ENCODE results near the gene ZNF641. TPM values are rescaled to one million over a fixed set of nuclear protein-coding genes. Genes with fewer than 3 reads are reported as not detected.
A peak's percentile ranks its signal among the peaks of the same experiment; 100 is the strongest.
"Not testable (repeated sequence)": the region's sequence is repeated elsewhere in the genome, so short reads cannot be mapped to it uniquely, and the experiment has no call there.

The ZNF641 gene
- total RNA-seq, 1 donor from 2014 or later = 7.1 TPM

- no peak overlapping the region for H3K4me3 Mint-ChIP-seq
- no peak overlapping the region for H3K27ac Mint-ChIP-seq
- intact Hi-C loops (cut with micrococcal nuclease) = no loop called here
- peaks cover 11% of the 10 kb centered on the region for H3K27me3 Mint-ChIP-seq (ENCODE audit: insufficient read depth)
- no peaks in the 10 kb centered on the region for H3K9me3 Mint-ChIP-seq
- no peaks in the 10 kb centered on the region for H3K4me1 Mint-ChIP-seq (ENCODE audit: low read depth)
- DNase-seq (ENCODE audit: low spot score) = no peak
- no peaks in the 10 kb centered on the region for H3K36me3 Mint-ChIP-seq (ENCODE audit: low read depth)
Observed at GRCh38 chr12:48356041-48356768, 5.5 kb upstream of the ZNF641 start.

GRCh38 chr12:48352157-48352760 is 1.5 kb upstream of the ZNF641 start:
- intact Hi-C loops (cut with micrococcal nuclease) = loop anchor here (5.0 kb wide), 1 partner anchor 245 kb away; the partner anchor contains the start of gene SENP1

GRCh38 chr12:48351022-48351708 is 446 bp upstream of the ZNF641 start:
- Mint-ChIP-seq H3K36me3 (ENCODE audit: low read depth) (peaks cover 21% of the 10 kb centered on the region), H3K4me3 (peak overlapping the region; percentile 82), H3K27ac (peak overlapping the region; percentile 81), H3K9me3 (no peaks in the 10 kb centered on the region), H3K27me3 (ENCODE audit: insufficient read depth) (peaks cover 13% of the 10 kb centered on the region), H3K4me1 (ENCODE audit: low read depth) (peaks cover 24% of the 10 kb centered on the region)
- DNase-seq (ENCODE audit: low spot score) = no peak
- intact Hi-C loops (cut with micrococcal nuclease) = loop anchor here (5.0 kb wide), 1 partner anchor 244 kb away; the partner anchor contains the start of gene SENP1

More at GRCh38 chr12:48352157-48352760, 1.5 kb upstream of the ZNF641 start:
- DNase-seq (ENCODE audit: low spot score) = no peak
- Mint-ChIP-seq H3K36me3 (ENCODE audit: low read depth) (peaks cover 10% of the 10 kb centered on the region), H3K4me3 (peak overlapping the region; percentile 27), H3K27ac (peak overlapping the region; percentile 53), H3K9me3 (no peaks in the 10 kb centered on the region), H3K27me3 (ENCODE audit: insufficient read depth) (peaks cover 13% of the 10 kb centered on the region), H3K4me1 (ENCODE audit: low read depth) (peaks cover 20% of the 10 kb centered on the region)

- DNase-seq (ENCODE audit: low spot score) = no peak
- H3K4me3 Mint-ChIP-seq = peak overlapping the region; percentile 94
- H3K27ac Mint-ChIP-seq = no peak overlapping the region
- peaks cover 32% of the 10 kb centered on the region for H3K36me3 Mint-ChIP-seq (ENCODE audit: low read depth)
- intact Hi-C loops (cut with micrococcal nuclease) = no loop called here
- H3K4me1 Mint-ChIP-seq (ENCODE audit: low read depth) = peaks cover 31% of the 10 kb centered on the region
- H3K9me3 Mint-ChIP-seq = no peaks in the 10 kb centered on the region
- H3K27me3 Mint-ChIP-seq (ENCODE audit: insufficient read depth) = peaks cover 13% of the 10 kb centered on the region
Observed at GRCh38 chr12:48349471-48349870, 1.2 kb downstream of the ZNF641 start.

- intact Hi-C loops (cut with micrococcal nuclease) = no loop called here
- DNase-seq (ENCODE audit: low spot score) = no peak
Observed at GRCh38 chr12:48342980-48343379, 7.7 kb downstream of the ZNF641 start.

GRCh38 chr12:48340943-48341342 is 9.8 kb downstream of the ZNF641 start:
- H3K27me3 Mint-ChIP-seq (ENCODE audit: insufficient read depth) = peaks cover 2% of the 10 kb centered on the region
- peaks cover 16% of the 10 kb centered on the region for H3K4me1 Mint-ChIP-seq (ENCODE audit: low read depth)
- H3K36me3 Mint-ChIP-seq (ENCODE audit: low read depth) = peaks cover 40% of the 10 kb centered on the region
- intact Hi-C loops (cut with micrococcal nuclease) = no loop called here
- H3K27ac Mint-ChIP-seq = no peak overlapping the region
- no peak for DNase-seq (ENCODE audit: low spot score)
- H3K4me3 Mint-ChIP-seq = no peak overlapping the region
- H3K9me3 Mint-ChIP-seq = no peaks in the 10 kb centered on the region

More at GRCh38 chr12:48342980-48343379, 7.7 kb downstream of the ZNF641 start:
- H3K4me3 Mint-ChIP-seq = no peak overlapping the region
- peaks cover 54% of the 10 kb centered on the region for H3K36me3 Mint-ChIP-seq (ENCODE audit: low read depth)
- H3K9me3 Mint-ChIP-seq = no peaks in the 10 kb centered on the region
- peaks cover 20% of the 10 kb centered on the region for H3K4me1 Mint-ChIP-seq (ENCODE audit: low read depth)
- no peaks in the 10 kb centered on the region for H3K27me3 Mint-ChIP-seq (ENCODE audit: insufficient read depth)
- H3K27ac Mint-ChIP-seq = no peak overlapping the region

- Mint-ChIP-seq H3K36me3 (ENCODE audit: low read depth) (peaks cover 29% of the 10 kb centered on the region), H3K4me1 (ENCODE audit: low read depth) (peaks cover 9% of the 10 kb centered on the region), H3K27me3 (ENCODE audit: insufficient read depth) (peaks cover 2% of the 10 kb centered on the region), H3K27ac (no peak overlapping the region), H3K9me3 (no peaks in the 10 kb centered on the region), H3K4me3 (no peak overlapping the region)
- no peak for DNase-seq (ENCODE audit: low spot score)
- intact Hi-C loops (cut with micrococcal nuclease) = no loop called here
Observed at GRCh38 chr12:48339442-48340117, 11.1 kb downstream of the ZNF641 start.

- H3K9me3 Mint-ChIP-seq = no peaks in the 10 kb centered on the region
- no peak overlapping the region for H3K27ac Mint-ChIP-seq
- no peak overlapping the region for H3K4me3 Mint-ChIP-seq
- H3K27me3 Mint-ChIP-seq (ENCODE audit: insufficient read depth) = peaks cover 2% of the 10 kb centered on the region
- H3K36me3 Mint-ChIP-seq (ENCODE audit: low read depth) = peaks cover 15% of the 10 kb centered on the region
- intact Hi-C loops (cut with micrococcal nuclease) = no loop called here
- no peak for DNase-seq (ENCODE audit: low spot score)
- peaks cover 2% of the 10 kb centered on the region for H3K4me1 Mint-ChIP-seq (ENCODE audit: low read depth)
Observed at GRCh38 chr12:48336564-48336963, 14.2 kb downstream of the ZNF641 start.

- H3K9me3 Mint-ChIP-seq = no peaks in the 10 kb centered on the region
- no peak for DNase-seq (ENCODE audit: low spot score)
- H3K36me3 Mint-ChIP-seq (ENCODE audit: low read depth) = peaks cover 14% of the 10 kb centered on the region
- H3K4me1 Mint-ChIP-seq (ENCODE audit: low read depth) = no peaks in the 10 kb centered on the region
- no peak overlapping the region for H3K4me3 Mint-ChIP-seq
- intact Hi-C loops (cut with micrococcal nuclease) = no loop called here
- H3K27me3 Mint-ChIP-seq (ENCODE audit: insufficient read depth) = peaks cover 2% of the 10 kb centered on the region
- no peak overlapping the region for H3K27ac Mint-ChIP-seq
Observed at GRCh38 chr12:48336061-48336460, 14.7 kb downstream of the ZNF641 start.

- Mint-ChIP-seq H3K36me3 (ENCODE audit: low read depth) (peaks cover 4% of the 10 kb centered on the region), H3K27me3 (ENCODE audit: insufficient read depth) (peaks cover 2% of the 10 kb centered on the region), H3K9me3 (no peaks in the 10 kb centered on the region), H3K4me1 (ENCODE audit: low read depth) (no peaks in the 10 kb centered on the region), H3K4me3 (no peak overlapping the region), H3K27ac (no peak overlapping the region)
- intact Hi-C loops (cut with micrococcal nuclease) = no loop called here
- no peak for DNase-seq (ENCODE audit: low spot score)
Observed at GRCh38 chr12:48334808-48335207, 15.9 kb downstream of the ZNF641 start.

GRCh38 chr12:48333680-48334079 is 17.0 kb downstream of the ZNF641 start:
- intact Hi-C loops (cut with micrococcal nuclease); H3K27ac Mint-ChIP-seq; H3K4me3 Mint-ChIP-seq; H3K9me3 Mint-ChIP-seq; H3K4me1 Mint-ChIP-seq (ENCODE audit: low read depth); H3K27me3 Mint-ChIP-seq (ENCODE audit: insufficient read depth); H3K36me3 Mint-ChIP-seq (ENCODE audit: low read depth); DNase-seq (ENCODE audit: low spot score): not testable (repeated sequence)

GRCh38 chr12:48331399-48331798 is 19.3 kb downstream of the ZNF641 start:
- Mint-ChIP-seq H3K4me3 (no peak overlapping the region), H3K4me1 (ENCODE audit: low read depth) (no peaks in the 10 kb centered on the region), H3K27me3 (ENCODE audit: insufficient read depth) (no peaks in the 10 kb centered on the region), H3K36me3 (ENCODE audit: low read depth) (no peaks in the 10 kb centered on the region), H3K9me3 (no peaks in the 10 kb centered on the region), H3K27ac (no peak overlapping the region)
- intact Hi-C loops (cut with micrococcal nuclease) = no loop called here
- DNase-seq (ENCODE audit: low spot score) = no peak
